IMR-90 (cell line): ENCODE measurements around the gene KBTBD4. TPM values are rescaled to one million over a fixed set of nuclear protein-coding genes. Genes with fewer than 3 reads are reported as not detected.

ENCODE experiments used
- ATAC-seq: fragments of 200-7000 bp; cut with Tn5 transposase; 2 replicates; pipeline ENCODE4 v1.9.1; 2020; ENCODE audit warnings: low read depth, mild to moderate bottlenecking, moderate library complexity
- BruUV-seq: library from RNA; stranded (reverse); fragments of 400-500 nt; replicated peaks from 2 replicates; lab custom pipeline; 2021; lab: Mats Ljungman, UMichigan
- CTCF ChIA-PET: fragments of 300-600 bp; formaldehyde crosslinking; extraction: SDS; loops from one replicate; lab custom pipeline; 2021; ENCODE audit warnings: antibody characterized with exemption; lab: Yijun Ruan, JAX
- POLR2A ChIA-PET: fragments of 300-600 bp; sonication (Branson Sonifier 250); formaldehyde crosslinking; loops from one replicate; lab custom pipeline; 2022; ENCODE audit warnings: antibody characterized with exemption; ENCODE audit not compliant: unreplicated experiment; lab: Charles Lee
- DNase-seq: peaks from one replicate; pipeline ENCODE4 v3.0.0; 2013
- H2AFZ ChIP-seq: replicated peaks from 2 replicates; pipeline ENCODE3; 2013; ENCODE audit warnings: low read length, mild to moderate bottlenecking; ENCODE audit not compliant: poor library complexity
- H2AK5ac ChIP-seq: 2 replicates; pipeline ENCODE4 v1.6.1; 2013; ENCODE audit warnings: low read depth, low read length, inconsistent platforms
- H2AK9ac ChIP-seq: replicated peaks from 2 replicates; pipeline ENCODE3; 2013; ENCODE audit warnings: mild to moderate bottlenecking, low read depth, low read length, moderate library complexity; ENCODE audit not compliant: poor library complexity
- H2BK120ac ChIP-seq: 2 replicates; pipeline ENCODE4 v1.6.1; 2013; ENCODE audit warnings: low read depth, low read length, inconsistent platforms
- H2BK15ac ChIP-seq: 3 replicates; pipeline ENCODE4 v1.6.1; 2013; ENCODE audit warnings: low read depth, low read length, inconsistent platforms
- H2BK20ac ChIP-seq: 2 replicates; pipeline ENCODE4 v1.6.1; 2013; ENCODE audit warnings: low read depth, mild to moderate bottlenecking, inconsistent platforms, low read length, moderate library complexity
- H2BK5ac ChIP-seq: 2 replicates; pipeline ENCODE4 v1.6.1; 2013; ENCODE audit warnings: mild to moderate bottlenecking, low read depth, low read length, inconsistent platforms; ENCODE audit not compliant: poor library complexity, severe bottlenecking
- H3K14ac ChIP-seq: replicated peaks from 2 replicates; pipeline ENCODE4 v1.6.1; 2013; ENCODE audit warnings: low read depth, low read length, inconsistent platforms
- H3K18ac ChIP-seq: 2 replicates; pipeline ENCODE4 v1.6.1; 2013; ENCODE audit warnings: low read depth, low read length, control low read depth
- H3K23ac ChIP-seq: 2 replicates; pipeline ENCODE4 v1.6.1; 2013; ENCODE audit warnings: low read depth, low read length, inconsistent platforms
- H3K27ac ChIP-seq: 2 replicates; pipeline ENCODE4 v1.5.1; 2013; ENCODE audit warnings: mild to moderate bottlenecking, control low read depth, low read length; ENCODE audit not compliant: insufficient read depth
- H3K27me3 ChIP-seq: 2 replicates; pipeline ENCODE4 v1.6.1; 2013; ENCODE audit warnings: low read length; ENCODE audit not compliant: control insufficient read depth, insufficient read depth
- H3K36me3 ChIP-seq: 2 replicates; pipeline ENCODE4 v1.6.1; 2013; ENCODE audit warnings: low read length, mixed read lengths; ENCODE audit not compliant: control insufficient read depth, insufficient read depth
- H3K4ac ChIP-seq: 2 replicates; pipeline ENCODE4 v1.6.1; 2013; ENCODE audit warnings: low read depth, low read length, inconsistent platforms
- H3K4me1 ChIP-seq: 2 replicates; pipeline ENCODE4 v1.6.1; 2013; ENCODE audit warnings: low read length, mixed read lengths; ENCODE audit not compliant: control insufficient read depth, insufficient read depth
- H3K4me2 ChIP-seq: 2 replicates; pipeline ENCODE4 v1.6.1; 2013; ENCODE audit warnings: low read depth, mild to moderate bottlenecking, control low read depth, low read length, moderate library complexity
- H3K4me3 ChIP-seq: 2 replicates; pipeline ENCODE4 v1.5.1; 2013; ENCODE audit warnings: low read depth, mild to moderate bottlenecking, control low read depth, low read length, moderate library complexity; ENCODE audit not compliant: insufficient read depth
- H3K56ac ChIP-seq: 2 replicates; pipeline ENCODE4 v1.6.1; 2013; ENCODE audit warnings: low read length, inconsistent platforms; ENCODE audit not compliant: insufficient read depth; ENCODE audit errors: extremely low read depth
- H3K79me1 ChIP-seq, 2 experiments: 2 replicates each; pipeline ENCODE4 v1.6.1; 2013; ENCODE audit warnings: low read length in 2 of 2, inconsistent platforms in 1 of 2, low read depth in 1 of 2
- H3K9ac ChIP-seq: 2 replicates; pipeline ENCODE4 v1.6.1; 2013; ENCODE audit warnings: low read depth, low read length, control low read depth
- H3K9me1 ChIP-seq: 2 replicates; pipeline ENCODE4 v1.6.1; 2013; ENCODE audit warnings: low read length, inconsistent platforms; ENCODE audit not compliant: insufficient read depth
- H3K9me3 ChIP-seq: 2 replicates; pipeline ENCODE4 v1.6.1; 2013; ENCODE audit warnings: low read length; ENCODE audit not compliant: control insufficient read depth, insufficient read depth
- H4K20me1 ChIP-seq: 2 replicates; pipeline ENCODE4 v1.6.1; 2013; ENCODE audit warnings: low read length, inconsistent platforms; ENCODE audit not compliant: insufficient read depth
- H4K5ac ChIP-seq: 2 replicates; pipeline ENCODE4 v1.6.1; 2013; ENCODE audit warnings: mild to moderate bottlenecking, low read depth, low read length, control low read depth
- H4K8ac ChIP-seq, 2 experiments: 2 replicates each; pipeline ENCODE4 v1.6.1; 2013; ENCODE audit warnings: low read depth in 2 of 2, low read length in 2 of 2, control low read depth in 1 of 2, inconsistent platforms in 1 of 2
- H4K91ac ChIP-seq: 2 replicates; pipeline ENCODE4 v1.6.1; 2013; ENCODE audit warnings: low read depth, low read length, inconsistent platforms; ENCODE audit not compliant: insufficient read depth
- CEBPB ChIP-seq: IDR thresholded peaks from 2 replicates; pipeline ENCODE4 v1.6.1; 2012; ENCODE audit warnings: low read depth, low read length, improper control_type of control experiment
- CHD1 ChIP-seq: IDR thresholded peaks from 2 replicates; pipeline ENCODE4 v1.6.1; 2012; ENCODE audit warnings: low read depth, low read length, improper control_type of control experiment
- CTCF ChIP-seq: conservative IDR thresholded peaks from 2 replicates; pipeline ENCODE4 v1.5.1; 2012; ENCODE audit warnings: mild to moderate bottlenecking, low read depth, low read length, improper control_type of control experiment
- FOS ChIP-seq: fragments of 150-350 bp; IDR thresholded peaks from 2 replicates; pipeline ENCODE4 v1.6.1; 2016; ENCODE audit warnings: low read depth, low read length
- MAFK ChIP-seq: IDR thresholded peaks from 2 replicates; pipeline ENCODE4 v1.6.1; 2012; ENCODE audit warnings: low read depth, low read length, improper control_type of control experiment
- MAZ ChIP-seq: IDR thresholded peaks from 2 replicates; pipeline ENCODE4 v1.6.1; 2012; ENCODE audit warnings: low read depth, mild to moderate bottlenecking, low read length, improper control_type of control experiment, moderate library complexity, borderline replicate concordance
- MXI1 ChIP-seq: IDR thresholded peaks from 2 replicates; pipeline ENCODE4 v1.6.1; 2012; ENCODE audit warnings: low read depth, mild to moderate bottlenecking, low read length, moderate library complexity, borderline replicate concordance
- NFE2L2 ChIP-seq: fragments of 150-350 bp; IDR thresholded peaks from 2 replicates; pipeline ENCODE4 v1.6.1; 2016; ENCODE audit warnings: low read depth, mild to moderate bottlenecking, low read length
- RCOR1 ChIP-seq: IDR thresholded peaks from 2 replicates; pipeline ENCODE4 v1.6.1; 2012; ENCODE audit warnings: mild to moderate bottlenecking, low read length, improper control_type of control experiment; ENCODE audit not compliant: insufficient replicate concordance
- RFX5 ChIP-seq: IDR thresholded peaks from 2 replicates; pipeline ENCODE4 v1.8.0; 2012; ENCODE audit warnings: low read depth, mild to moderate bottlenecking, low read length, moderate library complexity
- USF2 ChIP-seq: fragments of 150-350 bp; IDR thresholded peaks from 2 replicates; pipeline ENCODE4 v1.6.1; 2017; ENCODE audit warnings: mild to moderate bottlenecking, antibody characterized with exemption, low read length, low read depth
- WGBS, 2 experiments: methylation state at CpG; one replicate each; pipeline versions ENCODE4 v1.1.5 to v1.1.7; 2013; ENCODE audit warnings: missing lambda C conversion rate in 2 of 2; ENCODE audit not compliant: insufficient read length in 1 of 2; ENCODE audit errors: extremely low coverage in 2 of 2; 5-methylcytosine and 5-hydroxymethylcytosine counted together
- dilution Hi-C: fragments of 300-500 bp; cut with HindIII; formaldehyde crosslinking; loops from one replicate; pipeline ENCODE4 v1.14.3; 2018; ENCODE audit warnings: low sequenced_read_pairs; ENCODE audit not compliant: unreplicated experiment
- in situ Hi-C: fragments of 300-500 bp; cut with MboI; formaldehyde crosslinking; loops from 3 replicates; pipeline ENCODE4 v1.14.3; 2019; ENCODE audit warnings: low sequenced_read_pairs, inconsistent platforms, mixed read lengths
- intact Hi-C: fragments of 100-400 bp; cut with micrococcal nuclease; formaldehyde crosslinking; loops from 2 replicates; pipeline ENCODE4 v1.10.0; 2022
- polyA plus RNA-seq, 3 experiments: library from polyadenylated mRNA; depleted of rRNA; stranded (reverse); fragments of >200 nt; gene quantifications; 2 replicates each; pipeline ENCODE4 v1.2.3, GENCODE V29; 2012; ENCODE audit warnings: low replicate concordance in 1 of 3
- total RNA-seq: library from RNA; depleted of rRNA; stranded (reverse); fragments of >200 nt; gene quantifications from 2 replicates; pipeline ENCODE4 v1.2.3, GENCODE V29; 2012

The KBTBD4 gene
- total and polyA plus RNA-seq, 2 of the 4 experiments (the other 2 are of a cell fraction), result 14.9 to 41.6 TPM

- BruUV-seq, result no TSS peak
- in situ Hi-C loops, result no loop called here
- no peak overlapping the region for H3K27ac ChIP-seq
- intact Hi-C loops, result no loop called here
- H3K56ac ChIP-seq, result no peak overlapping the region
- no peak overlapping the region for H2BK15ac ChIP-seq
- peaks cover 10% of the 10 kb centered on the region; the same call in 1 of the 2 replicates for H3K9me1 ChIP-seq
- no peak overlapping the region for H4K91ac ChIP-seq
- ChIA-PET POLR2A (no interaction called here), CTCF (interaction anchor here (0.7 kb wide), 1 partner anchor 1428 kb away, joined by 3 read pairs; no protein-coding TSS in a partner anchor)
- dilution Hi-C loops, result no loop called here
- H3K27me3 ChIP-seq, result no peaks in the 10 kb centered on the region
- H2BK20ac ChIP-seq, result no peak overlapping the region
- ATAC-seq (no peak), DNase-seq (no peak)
- no peak overlapping the region for H3K23ac ChIP-seq
- H3K4me3 ChIP-seq, result no peak overlapping the region
- H3K9me3 ChIP-seq, result no peaks in the 10 kb centered on the region
- peaks cover 4 to 70% of the 10 kb centered on the region in 2 experiments; a peak in 3 of 4 replicates for H3K79me1 ChIP-seq
- no peak overlapping the region for H3K4ac ChIP-seq
- H2AK5ac ChIP-seq, result no peak overlapping the region
- H4K8ac ChIP-seq, result no peak overlapping the region
- H2AK9ac ChIP-seq, result no peak overlapping the region
- no peak overlapping the region for H2BK120ac ChIP-seq
- H3K9ac ChIP-seq, result no peak overlapping the region
- no peaks in the 10 kb centered on the region; the same call in 1 of the 2 replicates for H3K36me3 ChIP-seq
- H4K20me1 ChIP-seq, result peaks cover 93% of the 10 kb centered on the region
- no peak overlapping the region for H3K18ac ChIP-seq
- WGBS, 2 experiments, result no CpG with 5 or more reads among the region's 6 CpGs
- no peak overlapping the region for H2BK5ac ChIP-seq
- H3K4me1 ChIP-seq, result peaks cover 12% of the 10 kb centered on the region
- no peak overlapping the region for H2AFZ ChIP-seq
- H3K4me2 ChIP-seq, result no peak overlapping the region
- no peak overlapping the region for H4K5ac ChIP-seq
- no peak overlapping the region for H3K14ac ChIP-seq
- TF ChIP-seq USF2 (no peak), CHD1 (no peak), NFE2L2 (no peak), MXI1 (no peak), RFX5 (no peak), MAFK (no peak), FOS (no peak), RCOR1 (no peak), MAZ (no peak), CTCF (no peak), CEBPB (no peak)
Measured at GRCh38 chr11:47527186-47527585, 51.6 kb downstream of the KBTBD4 start.
